ENCODE results near the gene HYAL3.

DNA sequence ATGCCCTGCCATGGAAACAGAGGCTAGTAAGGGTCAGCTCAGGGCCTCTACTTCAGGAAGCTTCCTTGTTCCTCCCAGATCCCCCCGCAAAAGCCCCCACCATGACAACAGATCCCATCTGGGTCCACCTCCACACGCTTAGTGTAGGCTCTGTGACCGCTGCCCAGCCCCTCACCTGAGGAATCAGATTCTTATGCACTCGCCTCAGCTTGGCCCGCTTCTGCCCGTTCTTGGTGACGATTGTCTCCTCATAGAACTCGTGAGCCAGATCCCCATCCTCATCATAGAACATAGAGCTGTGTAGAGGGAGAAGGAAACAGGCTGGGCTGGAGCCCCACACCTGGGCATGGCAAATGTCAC is 27.0 kb upstream of the HYAL3 start:
- TF ChIP-seq, protein P1, sequence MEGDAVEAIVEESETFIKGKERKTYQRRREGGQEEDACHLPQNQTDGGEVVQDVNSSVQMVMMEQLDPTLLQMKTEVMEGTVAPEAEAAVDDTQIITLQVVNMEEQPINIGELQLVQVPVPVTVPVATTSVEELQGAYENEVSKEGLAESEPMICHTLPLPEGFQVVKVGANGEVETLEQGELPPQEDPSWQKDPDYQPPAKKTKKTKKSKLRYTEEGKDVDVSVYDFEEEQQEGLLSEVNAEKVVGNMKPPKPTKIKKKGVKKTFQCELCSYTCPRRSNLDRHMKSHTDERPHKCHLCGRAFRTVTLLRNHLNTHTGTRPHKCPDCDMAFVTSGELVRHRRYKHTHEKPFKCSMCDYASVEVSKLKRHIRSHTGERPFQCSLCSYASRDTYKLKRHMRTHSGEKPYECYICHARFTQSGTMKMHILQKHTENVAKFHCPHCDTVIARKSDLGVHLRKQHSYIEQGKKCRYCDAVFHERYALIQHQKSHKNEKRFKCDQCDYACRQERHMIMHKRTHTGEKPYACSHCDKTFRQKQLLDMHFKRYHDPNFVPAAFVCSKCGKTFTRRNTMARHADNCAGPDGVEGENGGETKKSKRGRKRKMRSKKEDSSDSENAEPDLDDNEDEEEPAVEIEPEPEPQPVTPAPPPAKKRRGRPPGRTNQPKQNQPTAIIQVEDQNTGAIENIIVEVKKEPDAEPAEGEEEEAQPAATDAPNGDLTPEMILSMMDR (IDR thresholded peaks at IDR 0.05; ENCODE audit: low read depth, low read length, poor library complexity, severe bottlenecking): no peak
- no peak for TF ChIP-seq EZH2phosphoT487 (IDR thresholded peaks at IDR 0.05; ENCODE audit: borderline replicate concordance, low read length)
